Epithelial cell of prostate (primary cell): Measurements from ENCODE around the gene SKI.
A peak's percentile ranks its signal among the peaks of the same experiment; 100 is the strongest.
"Not testable (repeated sequence)": the region's sequence is repeated elsewhere in the genome, so short reads cannot be mapped to it uniquely, and the experiment has no call there.

Experiments
- DNase-seq: peaks from one replicate; pipeline ENCODE4 v3.0.0-alpha.2; 2011; ENCODE audit warnings: low read depth, low spot score
- H3K27ac ChIP-seq: fragments of 450-650 bp; 2 replicates; pipeline ENCODE4 v1.5.1; 2017; ENCODE audit warnings: mild to moderate bottlenecking

Gene SKI

GRCh38 chr1:2314803-2315673, 86.9 kb downstream of the SKI start:
- H3K27ac ChIP-seq = peak overlapping the region; percentile 46
- no peak for DNase-seq

GRCh38 chr1:2315674-2316450, 87.7 kb downstream of the SKI start:
- no peak overlapping the region for H3K27ac ChIP-seq
- no peak for DNase-seq

GRCh38 chr1:2316451-2316961, 88.4 kb downstream of the SKI start:
- DNase-seq = no peak
- no peak overlapping the region for H3K27ac ChIP-seq

GRCh38 chr1:2317230-2318065, 89.3 kb downstream of the SKI start:
- no peak for DNase-seq

GRCh38 chr1:2318314-2319278, 90.5 kb downstream of the SKI start:
- no peak for DNase-seq
- H3K27ac ChIP-seq = no peak overlapping the region

More at GRCh38 chr1:2317230-2318065, 89.3 kb downstream of the SKI start:
- H3K27ac ChIP-seq = no peak overlapping the region

- no peak for DNase-seq
- H3K27ac ChIP-seq = no peak overlapping the region
Measured at GRCh38 chr1:2319291-2319690, 91.2 kb downstream of the SKI start.

- H3K27ac ChIP-seq = no peak overlapping the region
- DNase-seq = no peak
Measured at GRCh38 chr1:2320006-2320405, 91.9 kb downstream of the SKI start.

GRCh38 chr1:2320760-2321667, 92.9 kb downstream of the SKI start:
- no peak overlapping the region for H3K27ac ChIP-seq
- DNase-seq = no peak

- H3K27ac ChIP-seq = no peak overlapping the region
- DNase-seq = no peak
Measured at GRCh38 chr1:2322065-2322571, 94.0 kb downstream of the SKI start.

GRCh38 chr1:2322581-2323211, 94.6 kb downstream of the SKI start:
- no peak overlapping the region for H3K27ac ChIP-seq
- no peak for DNase-seq

- no peak overlapping the region for H3K27ac ChIP-seq
- DNase-seq = no peak
Measured at GRCh38 chr1:2323451-2323974, 95.4 kb downstream of the SKI start.

- DNase-seq = no peak
- H3K27ac ChIP-seq = no peak overlapping the region
Measured at GRCh38 chr1:2324553-2325366, 96.6 kb downstream of the SKI start.

GRCh38 chr1:2326524-2326923, 98.4 kb downstream of the SKI start:
- H3K27ac ChIP-seq = no peak overlapping the region
- DNase-seq = no peak

- not testable (repeated sequence) for DNase-seq, H3K27ac ChIP-seq
Measured at GRCh38 chr1:2327162-2327561, 99.0 kb downstream of the SKI start.

- H3K27ac ChIP-seq = no peak overlapping the region
- DNase-seq = no peak
Measured at GRCh38 chr1:2327841-2328240, 99.7 kb downstream of the SKI start.

- no peak for DNase-seq
- no peak overlapping the region for H3K27ac ChIP-seq
Measured at GRCh38 chr1:2328676-2329455, 100.7 kb downstream of the SKI start.
